Spinal cord (tissue), 10 donors: ENCODE results near the gene ADIRF. TPM values are rescaled to one million over a fixed set of nuclear protein-coding genes. Genes with fewer than 3 reads are reported as not detected.
"Not testable (repeated sequence)": the region's sequence is repeated elsewhere in the genome, so short reads cannot be mapped to it uniquely, and the experiment has no call there.

ENCODE experiments used
- DNase-seq, 6 donors: peaks; one replicate each; pipeline versions ENCODE4 v3.0.0 to v3.0.0-alpha.2; 2013 to 2015; ENCODE audit warnings: low spot score in 6 of 6, low read depth in 4 of 6
- H3K27ac ChIP-seq: one replicate; pipeline ENCODE4 v1.5.1; 2013; ENCODE audit warnings: low read depth, low read length, control low read depth
- H3K27me3 ChIP-seq: one replicate; pipeline ENCODE4 v1.6.1; 2013; ENCODE audit warnings: low read length; ENCODE audit not compliant: control insufficient read depth, insufficient read depth
- H3K36me3 ChIP-seq: one replicate; pipeline ENCODE4 v1.6.1; 2013; ENCODE audit warnings: low read length; ENCODE audit not compliant: control insufficient read depth, insufficient read depth
- H3K4me1 ChIP-seq: one replicate; pipeline ENCODE4 v1.6.1; 2013; ENCODE audit warnings: low read length; ENCODE audit not compliant: control insufficient read depth, insufficient read depth
- H3K4me3 ChIP-seq: one replicate; pipeline ENCODE4 v1.5.1; 2013; ENCODE audit warnings: low read depth, low read length, control low read depth
- H3K9me3 ChIP-seq: one replicate; pipeline ENCODE4 v1.6.1; 2013; ENCODE audit warnings: low read length; ENCODE audit not compliant: control insufficient read depth, insufficient read depth
- WGBS: methylation state at CpG from one replicate; pipeline ENCODE4 v1.1.5; 2013; ENCODE audit warnings: missing lambda C conversion rate; ENCODE audit not compliant: insufficient coverage; 5-methylcytosine and 5-hydroxymethylcytosine counted together
- polyA plus RNA-seq, 2 donors: library from polyadenylated mRNA; unstranded; fragments of 120-200 nt; gene quantifications; one replicate each; pipeline ENCODE4 v1.2.1, GENCODE V29; 2013; ENCODE audit not compliant: insufficient read length in 2 of 2
- total RNA-seq, 2 donors: library from RNA; depleted of rRNA in 1 of 2; stranded (reverse); fragments of 120-200 nt in 1 of 2; fragments of >200 nt in 1 of 2; gene quantifications; one replicate each; pipeline versions ENCODE4 v1.2.3 to v1.2.4, GENCODE V29; 2013 to 2014
- donor health status: healthy.

The ADIRF gene
- total and polyA plus RNA-seq, 4 donors = 23.9 to 63.9 (median 33.6) TPM

DNA sequence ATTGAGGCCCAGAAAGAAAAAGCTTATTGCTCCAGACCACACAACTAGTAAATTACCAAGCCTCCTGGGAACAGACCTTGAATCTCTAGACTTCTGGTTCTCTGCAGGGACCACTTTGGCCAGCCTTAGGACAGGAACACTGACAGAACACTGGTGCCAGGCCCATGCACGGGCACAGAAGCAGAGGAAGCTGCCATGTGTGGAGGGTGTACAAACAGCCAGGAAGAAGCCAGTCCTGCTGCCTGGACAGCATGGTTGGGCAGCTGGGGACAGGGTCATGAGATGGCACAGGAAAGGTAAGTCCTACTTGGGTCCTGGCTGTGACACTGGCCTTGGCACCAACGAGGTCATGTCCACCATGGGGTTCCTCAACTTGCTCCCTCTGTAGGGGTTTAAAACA is 30.0 kb upstream of the ADIRF start:
- Histone ChIP-seq H3K27ac (no peak overlapping the region), H3K4me3 (no peak overlapping the region), H3K36me3 (peaks cover 20% of the 10 kb centered on the region), H3K4me1 (peaks cover 16% of the 10 kb centered on the region), H3K9me3 (no peaks in the 10 kb centered on the region), H3K27me3 (no peaks in the 10 kb centered on the region)
- DNase-seq = no peak
- WGBS = 86% methylated on average over 2 of the region's 2 CpGs

GRCh38 chr10:86940076-86940475 is 28.2 kb upstream of the ADIRF start:
- not testable (repeated sequence) for DNase-seq, H3K9me3 ChIP-seq, H3K27ac ChIP-seq, H3K4me3 ChIP-seq, H3K27me3 ChIP-seq
- 92% methylated on average over 10 of the region's 16 CpGs for WGBS
- H3K4me1 ChIP-seq = peaks cover 27% of the 10 kb centered on the region
- H3K36me3 ChIP-seq = peaks cover 26% of the 10 kb centered on the region

DNA sequence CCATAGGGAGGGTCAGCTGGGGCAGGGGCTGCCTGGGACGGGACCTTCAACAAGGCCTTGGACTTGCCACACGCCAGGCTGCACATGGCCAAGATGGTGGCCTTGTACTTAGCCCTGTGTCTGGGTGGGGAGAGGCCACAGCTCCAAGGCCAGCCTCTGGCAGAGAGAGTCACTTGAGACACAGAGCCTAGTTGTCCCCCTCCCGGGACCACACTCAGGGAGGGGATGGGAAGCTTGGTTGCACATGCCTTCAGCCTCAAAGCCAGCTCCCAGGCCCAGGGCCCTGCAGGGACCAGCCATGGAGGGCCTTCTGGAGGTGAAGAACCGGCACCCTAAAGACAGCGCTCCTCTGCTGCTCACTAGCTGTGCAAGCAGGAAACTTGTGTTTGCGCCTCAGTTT is 27.6 kb upstream of the ADIRF start:
- H3K27me3 ChIP-seq = no peaks in the 10 kb centered on the region
- 91% methylated on average over 6 of the region's 6 CpGs for WGBS
- peaks cover 26% of the 10 kb centered on the region for H3K36me3 ChIP-seq
- H3K9me3 ChIP-seq = no peaks in the 10 kb centered on the region
- H3K27ac ChIP-seq = no peak overlapping the region
- H3K4me3 ChIP-seq = no peak overlapping the region
- H3K4me1 ChIP-seq = peaks cover 33% of the 10 kb centered on the region
- DNase-seq = no peak

DNA sequence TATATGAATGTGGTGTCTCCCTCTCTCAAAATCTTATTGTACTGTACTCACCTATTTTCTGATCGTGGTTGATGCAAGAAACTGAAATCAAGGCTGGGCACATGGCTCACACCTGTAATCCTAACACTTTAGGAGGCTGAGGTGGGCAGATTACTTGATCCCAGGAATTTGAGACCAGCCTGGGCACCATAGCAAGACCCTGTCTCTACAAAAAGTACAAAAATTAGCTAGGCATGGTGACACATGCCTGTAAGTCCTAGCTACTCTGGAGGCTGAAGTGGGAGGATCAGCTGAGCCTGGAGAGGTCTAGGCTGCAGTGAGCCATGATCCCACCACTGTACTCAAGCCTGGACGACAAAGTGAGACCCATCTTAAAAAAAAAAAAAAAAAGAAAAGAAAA is 26.9 kb upstream of the ADIRF start:
- peaks cover 41% of the 10 kb centered on the region for H3K4me1 ChIP-seq
- DNase-seq = no peak
- no peak overlapping the region for H3K4me3 ChIP-seq
- no peaks in the 10 kb centered on the region for H3K27me3 ChIP-seq
- peaks cover 24% of the 10 kb centered on the region for H3K36me3 ChIP-seq
- WGBS = no CpG with 5 or more reads among the region's 2 CpGs
- no peak overlapping the region for H3K27ac ChIP-seq
- no peaks in the 10 kb centered on the region for H3K9me3 ChIP-seq

GRCh38 chr10:86941991-86942421 is 26.3 kb upstream of the ADIRF start:
- 98% methylated on average over 14 of the region's 14 CpGs for WGBS
- DNase-seq = no peak
- peaks cover 20% of the 10 kb centered on the region for H3K36me3 ChIP-seq

GRCh38 chr10:86942441-86943315 is 25.6 kb upstream of the ADIRF start:
- no peak overlapping the region for H3K4me3 ChIP-seq
- H3K36me3 ChIP-seq = peaks cover 20% of the 10 kb centered on the region
- 62% methylated on average over 94 of the region's 94 CpGs for WGBS
- no peak overlapping the region for H3K27ac ChIP-seq
- no peaks in the 10 kb centered on the region for H3K27me3 ChIP-seq
- DNase-seq = no peak
- H3K4me1 ChIP-seq = peaks cover 53% of the 10 kb centered on the region
- no peaks in the 10 kb centered on the region for H3K9me3 ChIP-seq

More at GRCh38 chr10:86941991-86942421, 26.3 kb upstream of the ADIRF start:
- Histone ChIP-seq H3K4me3 (no peak overlapping the region), H3K27ac (no peak overlapping the region), H3K27me3 (no peaks in the 10 kb centered on the region), H3K4me1 (peaks cover 47% of the 10 kb centered on the region), H3K9me3 (no peaks in the 10 kb centered on the region)

- no peak for DNase-seq
- Histone ChIP-seq H3K9me3 (no peaks in the 10 kb centered on the region), H3K4me1 (peaks cover 53% of the 10 kb centered on the region), H3K4me3 (no peak overlapping the region), H3K36me3 (peaks cover 20% of the 10 kb centered on the region), H3K27ac (no peak overlapping the region), H3K27me3 (no peaks in the 10 kb centered on the region)
- WGBS = 96% methylated on average over 30 of the region's 30 CpGs
These were observed 24.8 kb upstream of the ADIRF start for GRCh38 chr10:86943316-86944030.

DNA sequence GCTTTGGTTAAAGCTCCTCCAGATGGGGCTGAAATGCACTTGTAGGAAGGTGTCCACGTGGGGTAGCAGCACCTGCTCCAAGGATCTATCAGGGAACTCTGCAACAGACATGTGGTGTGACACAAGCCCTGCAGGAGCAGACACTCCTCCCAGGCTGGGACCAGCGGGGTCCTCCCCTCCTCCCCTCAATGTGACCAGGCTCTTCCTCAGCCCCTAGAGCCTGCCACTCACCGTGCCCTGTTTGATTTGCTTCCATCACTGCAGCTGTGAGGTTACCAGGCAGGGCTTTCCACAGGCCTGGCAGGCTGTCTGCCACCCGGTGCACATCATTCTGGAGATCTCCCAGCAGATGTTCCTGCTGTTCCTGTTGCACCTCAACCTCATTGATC is 24.3 kb upstream of the ADIRF start:
- Histone ChIP-seq H3K36me3 (peaks cover 20% of the 10 kb centered on the region), H3K9me3 (no peaks in the 10 kb centered on the region), H3K4me3 (no peak overlapping the region), H3K4me1 (peaks cover 52% of the 10 kb centered on the region), H3K27ac (no peak overlapping the region), H3K27me3 (no peaks in the 10 kb centered on the region)
- DNase-seq = no peak
- 83% methylated on average over 4 of the region's 4 CpGs for WGBS

- no peak for DNase-seq
- no peak overlapping the region for H3K4me3 ChIP-seq
- peaks cover 20% of the 10 kb centered on the region for H3K36me3 ChIP-seq
- no peaks in the 10 kb centered on the region for H3K9me3 ChIP-seq
- H3K4me1 ChIP-seq = peaks cover 48% of the 10 kb centered on the region
- H3K27me3 ChIP-seq = no peaks in the 10 kb centered on the region
- H3K27ac ChIP-seq = no peak overlapping the region
These were observed 23.8 kb upstream of the ADIRF start for GRCh38 chr10:86944471-86944870.
